GM12891 (cell line): ENCODE results near the gene BTG1.

Source experiments
- POLR2A ChIP-seq: IDR thresholded peaks from 2 replicates; pipeline ENCODE4 v1.6.1; 2011; ENCODE audit warnings: low read depth, low read length, control low read depth
- POLR2AphosphoS5 ChIP-seq: IDR thresholded peaks from 2 replicates; pipeline ENCODE4 v1.6.1; 2011; ENCODE audit warnings: low read depth, low read length, control low read depth
- TAF1 ChIP-seq: IDR thresholded peaks from 2 replicates; pipeline ENCODE4 v1.6.1; 2011; ENCODE audit warnings: low read depth, low read length, control low read depth

- TF ChIP-seq POLR2A (no peak), POLR2AphosphoS5 (no peak), TAF1 (no peak)
Observed at GRCh38 chr12:92096346-92097136, 49.1 kb downstream of the BTG1 start.
